ENCODE measurements around the gene NEDD4L.

NEDD4L gene

GRCh38 chr18:58005885-58006523 is 38.0 kb upstream of the NEDD4L start:
- no peak for DNase-seq (ENCODE audit: low spot score)
- in situ Hi-C loops (cut with MboI; ENCODE audit: low pct_unique_long_range_greater_than_20kb, low sequenced_read_pairs, unreplicated experiment), result no loop called here
- no peak for TF ChIP-seq CTCF (IDR thresholded peaks at IDR 0.05; ENCODE audit: extremely low read depth, insufficient read depth, missing control alignments)

GRCh38 chr18:58009166-58009565 is 34.9 kb upstream of the NEDD4L start:
- DNase-seq (ENCODE audit: low spot score), result no peak

GRCh38 chr18:58010265-58010664 is 33.8 kb upstream of the NEDD4L start:
- no peak for DNase-seq (ENCODE audit: low spot score)
- in situ Hi-C loops (cut with MboI; ENCODE audit: low pct_unique_long_range_greater_than_20kb, low sequenced_read_pairs, unreplicated experiment), result no loop called here
- TF ChIP-seq CTCF (IDR thresholded peaks at IDR 0.05; ENCODE audit: extremely low read depth, insufficient read depth, missing control alignments), result no peak

More at GRCh38 chr18:58009166-58009565, 34.9 kb upstream of the NEDD4L start:
- no peak for TF ChIP-seq CTCF (IDR thresholded peaks at IDR 0.05; ENCODE audit: extremely low read depth, insufficient read depth, missing control alignments)
- in situ Hi-C loops (cut with MboI; ENCODE audit: low pct_unique_long_range_greater_than_20kb, low sequenced_read_pairs, unreplicated experiment), result no loop called here

- in situ Hi-C loops (cut with MboI; ENCODE audit: low pct_unique_long_range_greater_than_20kb, low sequenced_read_pairs, unreplicated experiment), result no loop called here
- TF ChIP-seq CTCF (IDR thresholded peaks at IDR 0.05; ENCODE audit: extremely low read depth, insufficient read depth, missing control alignments), result no peak
- no peak for DNase-seq (ENCODE audit: low spot score)
Observed at GRCh38 chr18:58012356-58012755, 31.7 kb upstream of the NEDD4L start.

GRCh38 chr18:58013241-58014211 is 30.5 kb upstream of the NEDD4L start:
- no peak for DNase-seq (ENCODE audit: low spot score)
- in situ Hi-C loops (cut with MboI; ENCODE audit: low pct_unique_long_range_greater_than_20kb, low sequenced_read_pairs, unreplicated experiment), result no loop called here
- TF ChIP-seq CTCF (IDR thresholded peaks at IDR 0.05; ENCODE audit: extremely low read depth, insufficient read depth, missing control alignments), result no peak

- in situ Hi-C loops (cut with MboI; ENCODE audit: low pct_unique_long_range_greater_than_20kb, low sequenced_read_pairs, unreplicated experiment), result no loop called here
- no peak for TF ChIP-seq CTCF (IDR thresholded peaks at IDR 0.05; ENCODE audit: extremely low read depth, insufficient read depth, missing control alignments)
- peak; percentile 56 for DNase-seq (ENCODE audit: low spot score)
Observed at GRCh38 chr18:58015065-58015780, 28.8 kb upstream of the NEDD4L start.

All from GM13977 (cell line).